Left ventricle myocardium superior (tissue), 1 donor: ENCODE measurements around the gene PRR35. TPM values are rescaled to one million over a fixed set of nuclear protein-coding genes. Genes with fewer than 3 reads are reported as not detected.

Experiments
- ATAC-seq: fragments of 200-7000 bp; cut with Tn5 transposase; one replicate; pipeline ENCODE4 v1.9.1; 2020; ENCODE audit warnings: mild to moderate bottlenecking, moderate library complexity
- DNase-seq: peaks from one replicate; pipeline ENCODE4 v3.0.0-alpha.2; 2020
- intact Hi-C: fragments of 100-400 bp; cut with micrococcal nuclease; formaldehyde crosslinking; loops from one replicate; pipeline ENCODE4 v1.11.0; 2022
- total RNA-seq: library from RNA; stranded (reverse); fragmentation: NEBNext Ultra II Directional; extraction: Animal tissue kit (Norgen Biotek cat#: 25700); gene quantifications from one replicate; pipeline ENCODE4 v1.2.1, GENCODE V29; 2021
- donor health status: DM: no; HTN: yes; CAD: no; lungs with severe emphysema.

The PRR35 gene
- total RNA-seq, 1 donor from 2014 or later: not detected

DNA sequence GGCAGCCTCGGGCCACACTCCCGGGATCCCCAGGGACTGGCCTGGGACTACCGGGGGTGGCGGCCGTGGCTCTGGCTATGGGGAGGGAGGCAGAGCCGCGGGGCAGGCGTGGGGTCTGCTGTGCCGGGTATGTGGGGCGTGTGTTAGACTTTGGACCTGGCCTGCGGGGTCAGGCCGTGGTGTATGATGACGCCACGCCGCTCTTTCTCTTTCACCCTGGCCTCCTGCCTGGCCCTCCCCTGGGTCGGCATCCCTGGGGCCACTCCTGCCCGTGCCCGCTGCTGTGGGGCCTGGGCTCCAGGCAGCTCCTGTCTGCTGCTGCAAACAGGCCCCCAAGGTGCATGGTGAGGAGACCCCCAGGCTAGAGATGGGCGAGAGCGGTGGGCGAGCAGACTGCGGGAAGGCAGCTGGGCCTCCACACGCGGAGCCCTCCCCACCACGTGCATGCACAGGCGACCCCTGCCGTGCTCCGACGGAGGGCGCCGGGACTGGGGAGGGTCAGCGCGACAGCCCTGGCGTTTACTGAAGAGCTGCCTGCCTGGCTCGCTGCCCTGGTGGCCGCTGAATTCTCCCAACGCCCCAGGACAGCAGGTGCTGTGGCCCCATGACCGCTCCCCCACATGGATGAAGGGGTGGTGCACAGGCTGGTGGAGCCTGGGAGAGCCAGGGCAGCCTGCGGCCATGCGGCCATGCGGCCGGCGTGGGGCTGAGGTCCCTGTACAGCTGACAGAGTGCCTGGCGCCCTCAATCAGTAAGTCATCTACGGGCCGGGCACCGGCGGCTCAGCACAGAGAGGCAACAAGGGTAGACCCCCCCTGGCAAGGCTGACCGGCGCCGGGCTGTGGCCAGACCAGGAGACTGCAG is 16.7 kb upstream of the PRR35 start:
- intact Hi-C loops: no loop called here
- ATAC-seq: no peak
- no peak for DNase-seq

DNA sequence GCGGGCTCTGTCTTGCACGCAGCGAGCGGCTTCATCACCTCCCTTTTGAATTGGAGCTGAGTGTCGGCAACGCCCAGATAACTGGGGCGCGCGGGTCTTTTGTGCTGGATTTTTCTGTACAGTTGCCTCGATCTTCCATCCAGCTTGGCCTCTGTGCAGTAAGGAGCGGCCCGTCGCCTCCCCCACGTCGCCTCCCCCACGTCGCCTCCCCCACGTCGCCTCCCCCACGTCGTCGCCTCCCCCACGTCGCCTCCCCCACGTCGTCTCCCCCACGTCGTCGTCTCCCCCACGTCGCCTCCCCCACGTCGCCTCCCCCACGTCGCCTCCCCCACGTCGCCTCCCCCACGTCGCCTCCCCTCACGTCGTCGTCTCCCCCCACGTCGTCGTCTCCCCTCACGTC is 15.7 kb upstream of the PRR35 start:
- ATAC-seq (no peak), DNase-seq (no peak)
- intact Hi-C loops: no loop called here

DNA sequence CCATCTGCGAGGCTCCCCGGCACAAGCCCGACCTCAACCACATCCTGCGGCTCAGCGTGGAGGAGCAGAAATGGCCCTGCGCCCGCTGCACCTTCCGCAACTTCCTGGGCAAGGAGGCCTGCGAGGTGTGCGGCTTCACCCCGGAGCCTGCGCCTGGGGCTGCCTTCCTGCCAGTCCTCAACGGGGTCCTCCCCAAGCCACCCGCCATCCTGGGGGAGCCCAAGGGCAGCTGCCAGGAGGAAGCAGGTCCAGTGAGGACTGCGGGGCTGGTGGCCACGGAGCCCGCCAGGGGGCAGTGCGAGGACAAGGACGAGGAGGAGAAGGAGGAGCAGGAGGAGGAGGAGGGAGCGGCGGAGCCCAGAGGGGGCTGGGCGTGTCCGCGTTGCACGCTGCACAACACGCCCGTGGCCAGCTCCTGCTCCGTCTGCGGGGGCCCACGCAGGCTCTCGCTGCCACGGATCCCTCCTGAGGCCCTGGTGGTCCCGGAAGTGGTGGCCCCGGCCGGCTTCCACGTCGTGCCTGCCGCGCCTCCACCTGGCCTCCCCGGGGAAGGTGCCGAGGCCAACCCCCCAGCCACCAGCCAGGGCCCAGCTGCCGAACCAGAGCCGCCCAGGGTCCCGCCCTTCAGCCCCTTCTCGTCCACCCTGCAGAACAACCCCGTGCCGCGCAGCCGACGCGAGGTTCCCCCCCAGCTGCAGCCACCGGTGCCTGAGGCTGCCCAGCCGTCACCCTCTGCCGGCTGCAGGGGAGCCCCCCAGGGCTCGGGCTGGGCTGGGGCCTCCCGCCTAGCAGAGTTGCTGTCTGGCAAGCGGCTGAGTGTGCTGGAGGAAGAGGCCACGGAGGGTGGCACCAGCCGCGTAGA is 13.1 kb upstream of the PRR35 start:
- ATAC-seq (peak; percentile 72), DNase-seq (peak; percentile 80)
- intact Hi-C loops: no loop called here

DNA sequence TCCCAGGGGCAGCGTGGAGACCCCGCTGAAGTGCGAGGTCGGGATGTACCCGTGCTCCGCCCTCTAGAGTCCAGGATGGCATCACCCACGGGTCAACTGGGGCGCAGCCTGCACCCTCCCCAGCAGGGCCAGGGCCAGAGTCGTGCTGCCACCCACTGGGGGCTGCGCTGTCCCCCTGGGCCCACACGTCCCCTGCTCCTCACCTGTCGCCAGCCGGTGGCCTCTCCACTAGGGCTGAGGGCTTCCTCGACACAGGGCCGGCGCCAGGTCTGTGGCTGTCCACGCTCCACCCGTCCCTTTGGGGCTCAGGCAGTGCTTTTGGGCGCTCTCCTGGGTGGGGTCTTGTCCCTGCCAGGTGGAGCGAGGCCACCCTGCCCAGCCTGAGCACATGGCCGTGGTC is 11.6 kb upstream of the PRR35 start:
- intact Hi-C loops: no loop called here

DNA sequence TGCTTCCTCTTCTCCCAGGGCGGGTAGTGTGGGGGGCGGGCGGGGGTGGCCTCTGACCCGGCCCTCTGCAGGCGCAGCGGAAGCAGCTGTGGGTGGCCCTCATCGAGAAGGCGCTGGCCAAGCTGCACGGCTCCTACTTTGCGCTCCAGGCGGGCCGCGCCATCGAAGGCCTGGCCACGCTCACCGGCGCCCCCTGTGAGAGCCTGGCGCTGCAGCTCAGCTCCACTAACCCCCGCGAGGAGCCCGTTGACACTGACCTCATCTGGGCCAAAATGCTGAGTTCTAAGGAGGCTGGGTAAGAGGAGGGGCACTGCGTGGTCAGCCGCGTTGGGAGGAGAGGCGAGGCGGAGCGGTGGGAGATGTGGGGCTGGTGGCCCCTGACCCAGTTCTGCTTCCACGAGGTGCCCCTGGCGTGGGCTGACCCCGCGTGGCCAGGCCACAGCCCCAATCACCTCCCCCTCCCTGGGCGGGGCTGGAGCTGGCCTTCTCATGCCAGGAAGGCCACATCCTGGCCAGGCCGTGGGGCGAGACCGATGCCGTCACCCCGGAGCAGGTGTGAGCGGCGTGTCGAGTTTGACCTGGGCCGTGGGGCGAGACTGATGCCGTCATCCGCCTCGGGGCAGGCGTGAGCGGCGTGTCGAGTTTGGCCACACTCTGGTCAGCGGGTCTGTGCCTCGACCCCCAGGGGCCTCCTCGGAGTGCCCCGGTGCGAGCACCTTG is 10.5 kb upstream of the PRR35 start:
- intact Hi-C loops: no loop called here
- ATAC-seq (no peak), DNase-seq (no peak)

More for the DNA sequence above, 11.6 kb upstream of the PRR35 start:
- DNase-seq (no peak), ATAC-seq (no peak)

DNA sequence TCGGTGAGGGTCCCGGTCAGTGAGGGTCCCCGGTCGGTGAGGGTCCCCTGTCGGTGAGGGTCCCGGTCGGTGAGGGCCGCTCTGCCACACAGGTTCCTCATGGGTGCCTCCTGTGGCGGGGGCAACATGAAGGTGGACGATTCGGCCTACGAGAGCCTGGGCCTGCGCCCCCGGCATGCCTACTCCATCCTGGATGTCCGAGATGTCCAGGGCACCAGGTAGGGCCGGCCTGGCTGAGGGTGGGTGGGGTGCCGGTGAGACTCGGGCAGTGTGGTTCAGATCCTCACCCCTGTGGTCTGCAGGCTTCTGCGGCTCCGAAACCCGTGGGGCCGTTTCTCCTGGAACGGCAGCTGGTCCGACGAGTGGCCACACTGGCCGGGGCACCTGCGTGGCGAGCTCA is 9.0 kb upstream of the PRR35 start:
- intact Hi-C loops: no loop called here
- ATAC-seq (no peak), DNase-seq (no peak)

DNA sequence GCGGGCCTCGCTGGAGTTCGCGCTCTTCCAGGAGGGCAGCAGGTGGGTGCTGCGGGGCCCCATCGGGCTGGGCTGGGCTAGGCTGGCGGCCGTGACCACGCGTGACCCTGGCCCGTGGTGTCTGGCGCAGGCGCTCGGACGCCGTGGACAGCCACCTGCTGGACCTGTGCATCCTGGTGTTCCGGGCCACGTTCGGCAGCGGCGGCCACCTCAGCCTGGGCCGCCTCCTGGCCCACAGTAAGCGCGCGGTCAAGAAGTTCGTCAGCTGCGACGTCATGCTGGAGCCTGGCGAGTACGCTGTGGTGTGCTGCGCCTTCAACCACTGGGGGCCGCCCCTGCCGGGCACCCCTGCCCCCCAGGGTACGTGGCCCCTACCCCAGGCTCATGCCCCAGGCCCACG is 8.0 kb upstream of the PRR35 start:
- DNase-seq: no peak
- ATAC-seq: no peak
- intact Hi-C loops: no loop called here

DNA sequence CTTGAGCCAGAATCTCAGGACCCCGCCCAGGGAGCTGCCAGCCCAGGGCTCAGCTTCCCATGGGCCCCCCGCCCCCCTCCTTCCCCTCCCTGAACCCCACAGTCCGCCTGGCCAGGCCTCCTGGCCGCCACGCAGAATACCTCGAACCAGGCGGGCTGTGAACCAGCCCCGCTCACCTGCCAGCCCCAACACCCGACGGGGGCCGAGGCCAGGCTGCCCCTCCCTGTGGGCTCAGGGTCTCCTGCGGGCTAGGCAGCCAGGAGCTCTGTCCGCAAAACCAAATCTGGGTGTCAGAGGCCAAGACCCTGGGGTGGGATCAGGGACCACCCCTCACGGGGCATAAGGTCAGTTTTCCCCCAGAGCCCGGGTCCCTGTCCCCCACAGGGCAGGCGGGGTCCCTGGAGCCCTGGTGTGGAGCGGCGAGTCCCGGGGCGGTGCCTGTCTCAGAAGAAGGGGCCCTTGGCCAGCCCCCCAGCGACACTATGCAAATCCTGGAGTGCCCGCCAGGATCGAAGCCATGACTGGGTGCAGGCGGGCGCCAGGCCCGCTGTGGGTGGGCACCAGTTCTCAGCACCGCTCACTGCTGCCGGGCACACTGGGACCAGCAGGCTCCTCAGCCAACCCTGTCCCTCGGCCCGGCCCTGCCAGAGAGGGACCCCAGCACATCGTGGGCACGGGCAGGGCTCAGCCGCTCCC is 6.4 kb upstream of the PRR35 start:
- no peak for ATAC-seq
- intact Hi-C loops: no loop called here
- DNase-seq: no peak

DNA sequence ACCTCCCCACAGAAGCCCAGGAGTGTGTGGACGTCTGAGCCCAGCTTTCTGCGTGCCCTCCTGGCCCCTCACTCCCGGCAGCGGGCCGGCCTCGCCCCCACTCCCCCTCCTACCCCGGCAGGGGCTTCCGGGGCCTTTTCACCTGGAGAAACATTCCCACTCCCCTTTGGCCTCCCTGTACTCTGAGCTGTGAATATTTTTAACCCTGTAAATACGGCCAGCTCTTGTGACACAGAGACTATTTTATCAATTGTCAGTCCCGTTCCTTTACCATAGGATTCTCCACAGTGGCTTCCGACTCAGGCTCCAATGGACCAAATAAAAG is 5.9 kb upstream of the PRR35 start:
- DNase-seq (no peak), ATAC-seq (no peak)
- intact Hi-C loops: no loop called here

DNA sequence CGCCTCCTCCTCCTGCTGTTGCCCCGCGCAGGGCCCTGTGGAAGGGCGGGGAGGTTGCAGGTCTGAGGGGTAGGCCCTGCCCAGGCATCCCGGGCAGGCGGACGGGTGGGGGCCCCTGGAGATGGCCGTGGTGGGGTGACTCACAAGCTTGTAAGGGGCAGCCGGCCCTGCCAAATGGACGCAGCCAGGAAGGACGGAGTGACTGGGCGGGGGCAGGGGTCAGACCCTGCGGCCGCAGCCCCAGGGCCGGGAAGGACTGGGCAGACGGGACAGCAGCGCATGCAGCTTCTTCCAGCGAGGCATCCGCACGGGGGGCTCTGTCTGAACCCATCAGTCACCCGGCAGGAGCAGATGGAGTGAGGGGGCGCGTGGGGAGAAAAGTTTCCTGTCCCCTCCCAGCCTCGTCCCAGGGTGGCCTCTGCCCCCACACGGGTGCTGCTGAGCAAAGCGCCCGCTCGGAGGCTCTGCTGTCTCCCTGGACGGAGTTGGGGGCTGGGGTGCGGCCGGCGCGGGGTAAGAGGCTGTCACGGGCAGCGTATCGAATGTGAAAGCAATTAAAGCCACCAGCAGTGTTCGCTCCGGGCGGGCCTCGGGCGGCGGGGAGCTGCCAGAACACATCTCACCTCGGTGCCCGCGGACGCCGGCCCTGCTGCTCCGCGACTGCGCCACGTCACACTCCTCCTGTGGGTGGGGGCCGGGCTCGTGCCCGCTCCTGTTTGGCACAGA is 5.4 kb upstream of the PRR35 start:
- intact Hi-C loops: no loop called here
- DNase-seq (no peak), ATAC-seq (no peak)

DNA sequence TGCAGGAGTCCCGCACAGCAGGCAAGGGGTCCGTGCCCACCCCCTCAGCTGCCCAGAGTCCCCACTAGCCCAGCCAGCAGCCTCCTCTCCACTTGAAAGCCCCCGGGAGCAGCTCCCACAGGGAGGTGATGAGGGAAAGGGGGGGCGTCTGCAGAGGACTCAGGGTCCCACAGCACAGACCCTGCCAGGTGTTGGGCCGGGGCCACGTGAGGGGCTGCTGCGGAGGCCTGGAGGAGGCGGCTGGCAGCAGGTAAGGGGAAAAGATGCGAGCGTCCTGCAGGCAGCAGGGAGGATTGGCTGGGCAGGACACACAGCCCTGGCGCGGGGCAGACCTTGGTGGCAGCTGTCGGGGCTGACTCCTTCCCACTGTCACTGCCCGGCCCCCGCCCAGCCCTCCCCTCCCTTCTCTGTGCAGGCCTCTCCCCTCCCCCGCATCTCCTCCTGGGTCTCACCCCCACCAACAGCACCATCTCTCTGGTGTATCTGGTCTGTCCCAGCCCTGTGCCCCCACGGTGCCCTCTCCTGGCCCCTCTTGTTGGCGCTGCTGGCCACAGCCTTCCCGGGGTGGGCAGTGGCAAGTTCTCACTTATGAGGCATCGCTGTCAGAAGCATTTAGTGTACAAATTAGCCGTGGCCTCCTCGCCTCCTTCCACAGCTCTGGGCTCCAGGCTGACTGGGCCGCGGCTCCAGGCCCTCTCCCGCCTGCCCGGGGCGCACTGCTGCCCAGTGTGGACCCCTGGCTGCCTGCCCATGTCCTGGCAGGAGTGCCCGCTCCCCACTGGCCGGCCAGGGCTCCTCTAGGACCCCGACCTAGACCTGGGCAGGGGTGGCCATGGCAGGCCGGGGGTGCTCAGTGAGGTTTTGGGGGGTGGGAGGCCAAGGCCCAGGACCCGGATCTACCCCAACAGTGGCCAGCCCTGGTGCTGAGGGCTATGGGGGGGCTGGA is 4.4 kb upstream of the PRR35 start:
- no peak for DNase-seq
- no peak for ATAC-seq
- intact Hi-C loops: no loop called here

DNA sequence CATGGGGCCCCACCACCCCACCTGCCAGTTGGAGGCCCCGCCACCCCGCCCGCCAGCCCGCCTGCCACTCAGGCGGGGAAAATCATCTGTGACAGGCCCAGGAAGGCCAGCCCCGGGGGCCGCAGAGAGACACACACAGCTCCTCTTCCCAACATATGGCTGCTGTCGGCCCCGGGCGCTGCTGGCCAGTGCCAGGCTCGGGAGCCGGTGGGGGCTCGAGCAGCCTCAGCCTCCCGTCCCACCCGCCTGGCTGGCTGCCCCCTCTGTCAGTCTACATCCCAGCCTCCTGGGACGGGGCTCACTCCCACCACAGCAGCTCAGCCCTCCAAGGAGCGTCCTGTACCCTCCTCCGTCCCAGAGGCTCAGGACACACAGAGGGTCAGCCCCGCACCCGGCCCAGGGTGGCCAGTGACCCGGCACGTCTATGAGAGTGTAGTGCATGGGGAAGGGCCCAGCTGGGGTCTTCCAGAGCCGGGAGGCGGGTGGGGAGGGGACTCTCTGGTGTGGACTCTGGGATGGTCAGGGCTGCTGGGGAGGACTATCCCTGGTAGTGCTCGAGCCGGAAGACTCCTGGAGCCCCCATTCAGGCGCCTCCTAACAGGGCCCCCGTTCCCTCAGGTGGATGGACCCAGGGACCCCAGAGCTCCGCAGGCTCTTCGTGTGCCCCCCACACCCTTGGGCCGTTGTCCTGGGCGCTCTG is 3.6 kb upstream of the PRR35 start:
- DNase-seq: no peak

DNA sequence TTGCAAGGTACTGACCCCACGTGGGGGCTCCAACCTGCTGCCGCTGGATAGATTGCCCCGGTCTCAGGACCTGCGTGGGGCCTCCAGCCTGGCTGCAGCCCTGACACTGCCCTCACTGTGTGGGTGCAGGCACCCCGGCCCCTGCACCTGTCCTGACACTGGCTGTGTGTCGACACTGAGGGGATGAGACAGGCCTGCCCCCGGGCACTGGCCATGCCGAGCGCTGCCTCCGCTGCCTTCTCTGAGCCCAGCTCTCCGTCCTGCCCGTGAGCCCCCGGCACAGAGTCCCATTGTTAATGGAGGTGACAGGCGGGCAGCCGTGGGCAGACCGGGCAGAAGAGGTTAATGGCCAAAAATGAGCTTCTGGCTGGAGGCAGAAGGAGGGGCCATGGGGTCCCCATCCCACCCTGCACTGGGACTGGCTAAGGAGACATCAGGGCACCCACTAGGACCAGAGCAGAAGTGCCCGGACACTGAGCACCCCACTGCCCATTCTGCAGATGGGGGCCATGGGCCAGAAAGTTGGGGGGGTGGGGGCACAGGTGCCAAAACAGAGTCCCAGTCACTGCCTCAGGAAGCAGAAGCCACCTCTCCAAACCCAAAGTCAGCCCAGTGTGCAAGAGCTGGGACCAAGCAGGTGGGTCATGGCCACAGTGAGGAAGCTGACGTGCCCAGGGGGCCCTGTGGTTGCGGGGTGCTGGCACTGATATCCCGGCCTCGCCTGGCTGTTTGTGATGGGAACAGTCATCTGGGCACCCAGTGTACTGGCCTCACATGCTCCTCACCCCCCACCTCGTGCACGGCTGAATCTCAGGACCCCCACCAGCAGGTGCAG is 2.5 kb upstream of the PRR35 start:
- intact Hi-C loops: no loop called here
- no peak for DNase-seq
- ATAC-seq: no peak

More for the DNA sequence above, 3.6 kb upstream of the PRR35 start:
- no peak for ATAC-seq
- intact Hi-C loops: no loop called here

DNA sequence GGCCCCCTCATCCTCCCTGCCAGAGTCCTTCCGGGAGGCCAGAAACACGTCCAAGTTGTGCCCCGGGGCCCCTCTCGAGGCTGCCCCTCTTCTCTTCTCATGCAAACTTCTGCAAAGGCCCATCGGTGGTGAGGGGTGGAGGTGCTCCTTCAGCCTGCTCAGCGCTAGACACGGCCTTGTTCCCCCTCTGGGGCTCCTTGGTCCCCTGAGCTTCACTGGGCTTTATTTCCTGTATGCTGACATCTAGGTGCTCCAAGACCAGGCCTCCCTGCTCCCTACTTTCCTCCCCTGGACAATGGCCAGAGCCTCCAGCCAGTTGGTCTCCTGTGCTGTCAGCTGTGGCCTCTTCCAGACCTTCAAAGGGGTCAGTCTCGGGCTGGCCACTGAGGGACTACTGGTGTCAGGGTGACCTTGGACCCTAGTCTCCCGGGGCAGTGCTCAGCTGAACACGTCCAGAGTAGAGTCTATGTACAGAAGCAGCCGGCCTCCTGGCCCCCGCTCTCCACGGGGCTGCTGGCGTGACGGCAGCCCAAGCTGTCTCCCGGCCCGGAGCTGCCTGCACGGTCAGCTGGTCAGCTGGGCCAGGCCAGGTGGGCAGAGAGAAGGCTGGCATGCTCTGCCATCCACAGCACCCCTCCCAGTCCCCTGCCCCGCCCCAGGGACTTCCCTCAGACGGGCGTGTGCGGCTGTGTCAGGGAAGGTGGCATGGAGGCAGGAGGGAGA is 1.7 kb upstream of the PRR35 start:
- intact Hi-C loops: no loop called here
- peak; percentile 62 for DNase-seq
- ATAC-seq: peak; percentile 61

DNA sequence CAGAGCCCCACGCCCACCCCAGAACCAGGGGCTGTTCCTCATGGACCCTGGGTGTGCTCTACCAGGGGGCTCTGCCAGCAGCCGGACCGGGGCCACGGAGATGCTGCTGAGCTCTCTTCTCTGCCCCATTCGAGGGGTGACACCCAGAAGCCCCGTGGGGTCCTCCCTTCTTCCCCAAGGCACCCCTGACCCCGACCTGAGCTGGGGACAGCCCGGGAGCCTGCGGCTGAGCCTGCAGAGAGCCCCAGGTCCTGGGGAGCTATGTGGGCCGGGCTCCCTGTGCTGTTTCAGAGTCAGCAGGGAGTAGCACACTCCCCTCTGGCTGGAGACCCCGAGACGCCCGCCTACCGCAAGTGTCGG is 1.2 kb upstream of the PRR35 start:
- intact Hi-C loops: no loop called here
- no peak for DNase-seq
- ATAC-seq: no peak
